ENCODE results near the gene SPEF1. TPM values are rescaled to one million over a fixed set of nuclear protein-coding genes. Genes with fewer than 3 reads are reported as not detected.

Gene SPEF1
- total and polyA plus RNA-seq, 2 of the 13 experiments (the other 11 are each of a cell fraction or from before 2014, with no cell fraction given) = 0.11 to 0.27 TPM

DNA sequence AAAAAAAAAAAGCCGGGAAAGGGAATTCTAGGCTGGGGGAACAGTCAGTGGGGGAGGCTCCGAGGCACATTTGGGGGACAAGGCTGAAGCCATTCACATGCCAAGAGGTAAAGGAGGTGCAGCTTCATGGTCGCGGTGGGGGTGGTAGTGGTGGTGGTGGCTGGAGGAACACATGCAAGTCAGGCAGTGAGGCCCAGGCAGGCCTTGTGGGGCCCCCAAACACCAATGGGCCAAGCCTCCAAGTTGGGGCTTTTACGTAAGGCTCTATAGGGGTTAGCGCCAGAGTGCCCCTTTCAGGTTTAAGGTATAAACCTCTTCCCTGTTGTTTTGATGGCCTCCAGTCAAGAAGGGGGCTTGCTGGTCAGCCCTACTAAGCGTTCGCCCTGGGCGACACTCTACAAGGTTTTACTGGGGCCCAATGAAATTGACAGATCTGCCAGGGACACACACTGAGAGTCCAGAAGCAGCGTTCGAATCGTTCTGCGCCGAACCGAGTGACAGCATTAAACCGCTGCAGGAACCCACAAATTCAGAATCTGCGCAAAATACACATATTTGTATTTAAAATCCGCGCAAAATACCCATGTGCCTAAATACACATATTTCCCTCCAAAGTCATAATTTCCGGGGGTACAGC is 38.3 kb upstream of the SPEF1 start (continued):
- TF ChIP-seq HOXD1 (CRISPR knock-in tag; IDR thresholded peaks at IDR 0.05) (no peak), CENPT (CRISPR knock-in tag; IDR thresholded peaks at IDR 0.05; ENCODE audit: low read depth) (no peak), DR1 (CRISPR knock-in tag; IDR thresholded peaks at IDR 0.05) (no peak), ZFY (CRISPR knock-in tag; IDR thresholded peaks at IDR 0.05) (no peak), KMT2B (CRISPR knock-in tag; IDR thresholded peaks at IDR 0.05) (no peak), ZFYVE20 (CRISPR knock-in tag; IDR thresholded peaks at IDR 0.05; ENCODE audit: borderline replicate concordance, low read depth) (no peak), ZNF3 (CRISPR knock-in tag; IDR thresholded peaks at IDR 0.05) (no peak), ZNF326 (CRISPR knock-in tag; IDR thresholded peaks at IDR 0.05; ENCODE audit: borderline replicate concordance) (no peak), ZNF616 (CRISPR knock-in tag; IDR thresholded peaks at IDR 0.05; ENCODE audit: low read depth) (no peak), ZNF557 (CRISPR knock-in tag; IDR thresholded peaks at IDR 0.05) (no peak), ATF1 (CRISPR knock-in tag; IDR thresholded peaks at IDR 0.05) (no peak), ZNF264 (CRISPR knock-in tag; IDR thresholded peaks at IDR 0.05) (no peak), ZNF724P (CRISPR knock-in tag; IDR thresholded peaks at IDR 0.05; ENCODE audit: borderline replicate concordance) (0 out of 2 replicates have a peak, but pooled peaks have one; percentile 42)
- TF ChIP-seq, protein P1, sequence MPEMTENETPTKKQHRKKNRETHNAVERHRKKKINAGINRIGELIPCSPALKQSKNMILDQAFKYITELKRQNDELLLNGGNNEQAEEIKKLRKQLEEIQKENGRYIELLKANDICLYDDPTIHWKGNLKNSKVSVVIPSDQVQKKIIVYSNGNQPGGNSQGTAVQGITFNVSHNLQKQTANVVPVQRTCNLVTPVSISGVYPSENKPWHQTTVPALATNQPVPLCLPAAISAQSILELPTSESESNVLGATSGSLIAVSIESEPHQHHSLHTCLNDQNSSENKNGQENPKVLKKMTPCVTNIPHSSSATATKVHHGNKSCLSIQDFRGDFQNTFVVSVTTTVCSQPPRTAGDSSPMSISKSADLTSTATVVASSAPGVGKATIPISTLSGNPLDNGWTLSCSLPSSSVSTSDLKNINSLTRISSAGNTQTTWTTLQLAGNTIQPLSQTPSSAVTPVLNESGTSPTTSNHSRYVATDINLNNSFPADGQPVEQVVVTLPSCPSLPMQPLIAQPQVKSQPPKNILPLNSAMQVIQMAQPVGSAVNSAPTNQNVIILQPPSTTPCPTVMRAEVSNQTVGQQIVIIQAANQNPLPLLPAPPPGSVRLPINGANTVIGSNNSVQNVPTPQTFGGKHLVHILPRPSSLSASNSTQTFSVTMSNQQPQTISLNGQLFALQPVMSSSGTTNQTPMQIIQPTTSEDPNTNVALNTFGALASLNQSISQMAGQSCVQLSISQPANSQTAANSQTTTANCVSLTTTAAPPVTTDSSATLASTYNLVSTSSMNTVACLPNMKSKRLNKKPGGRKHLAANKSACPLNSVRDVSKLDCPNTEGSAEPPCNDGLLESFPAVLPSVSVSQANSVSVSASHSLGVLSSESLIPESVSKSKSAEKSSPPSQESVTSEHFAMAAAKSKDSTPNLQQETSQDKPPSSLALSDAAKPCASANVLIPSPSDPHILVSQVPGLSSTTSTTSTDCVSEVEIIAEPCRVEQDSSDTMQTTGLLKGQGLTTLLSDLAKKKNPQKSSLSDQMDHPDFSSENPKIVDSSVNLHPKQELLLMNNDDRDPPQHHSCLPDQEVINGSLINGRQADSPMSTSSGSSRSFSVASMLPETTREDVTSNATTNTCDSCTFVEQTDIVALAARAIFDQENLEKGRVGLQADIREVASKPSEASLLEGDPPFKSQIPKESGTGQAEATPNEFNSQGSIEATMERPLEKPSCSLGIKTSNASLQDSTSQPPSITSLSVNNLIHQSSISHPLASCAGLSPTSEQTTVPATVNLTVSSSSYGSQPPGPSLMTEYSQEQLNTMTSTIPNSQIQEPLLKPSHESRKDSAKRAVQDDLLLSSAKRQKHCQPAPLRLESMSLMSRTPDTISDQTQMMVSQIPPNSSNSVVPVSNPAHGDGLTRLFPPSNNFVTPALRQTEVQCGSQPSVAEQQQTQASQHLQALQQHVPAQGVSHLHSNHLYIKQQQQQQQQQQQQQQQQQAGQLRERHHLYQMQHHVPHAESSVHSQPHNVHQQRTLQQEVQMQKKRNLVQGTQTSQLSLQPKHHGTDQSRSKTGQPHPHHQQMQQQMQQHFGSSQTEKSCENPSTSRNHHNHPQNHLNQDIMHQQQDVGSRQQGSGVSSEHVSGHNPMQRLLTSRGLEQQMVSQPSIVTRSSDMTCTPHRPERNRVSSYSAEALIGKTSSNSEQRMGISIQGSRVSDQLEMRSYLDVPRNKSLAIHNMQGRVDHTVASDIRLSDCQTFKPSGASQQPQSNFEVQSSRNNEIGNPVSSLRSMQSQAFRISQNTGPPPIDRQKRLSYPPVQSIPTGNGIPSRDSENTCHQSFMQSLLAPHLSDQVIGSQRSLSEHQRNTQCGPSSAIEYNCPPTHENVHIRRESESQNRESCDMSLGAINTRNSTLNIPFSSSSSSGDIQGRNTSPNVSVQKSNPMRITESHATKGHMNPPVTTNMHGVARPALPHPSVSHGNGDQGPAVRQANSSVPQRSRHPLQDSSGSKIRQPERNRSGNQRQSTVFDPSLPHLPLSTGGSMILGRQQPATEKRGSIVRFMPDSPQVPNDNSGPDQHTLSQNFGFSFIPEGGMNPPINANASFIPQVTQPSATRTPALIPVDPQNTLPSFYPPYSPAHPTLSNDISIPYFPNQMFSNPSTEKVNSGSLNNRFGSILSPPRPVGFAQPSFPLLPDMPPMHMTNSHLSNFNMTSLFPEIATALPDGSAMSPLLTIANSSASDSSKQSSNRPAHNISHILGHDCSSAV (CRISPR knock-in tag; IDR thresholded peaks at IDR 0.05; ENCODE audit: borderline replicate concordance) = no peak
- TF ChIP-seq, protein P2, sequence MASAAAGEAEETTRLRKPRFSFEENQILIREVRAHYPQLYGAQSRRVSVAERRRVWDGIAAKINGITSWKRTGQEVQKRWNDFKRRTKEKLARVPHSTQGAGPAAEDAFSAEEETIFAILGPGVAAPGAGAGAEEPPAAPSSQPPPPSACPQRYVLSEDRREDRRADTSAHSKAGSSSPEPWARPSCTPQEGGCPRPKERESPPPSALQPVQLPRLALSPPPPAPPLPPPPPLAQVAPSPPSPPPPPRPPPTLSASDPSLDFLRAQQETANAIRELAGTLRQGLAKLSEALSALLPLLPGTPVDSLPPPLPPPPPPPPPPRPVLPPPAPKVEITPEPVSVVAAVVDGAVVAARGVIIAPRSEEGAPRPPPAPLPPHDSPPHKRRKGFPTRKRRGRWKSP (CRISPR knock-in tag; IDR thresholded peaks at IDR 0.05) = no peak
- TF ChIP-seq, protein P3, sequence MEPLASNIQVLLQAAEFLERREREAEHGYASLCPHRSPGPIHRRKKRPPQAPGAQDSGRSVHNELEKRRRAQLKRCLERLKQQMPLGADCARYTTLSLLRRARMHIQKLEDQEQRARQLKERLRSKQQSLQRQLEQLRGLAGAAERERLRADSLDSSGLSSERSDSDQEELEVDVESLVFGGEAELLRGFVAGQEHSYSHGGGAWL (CRISPR knock-in tag; IDR thresholded peaks at IDR 0.05) = no peak
- TF ChIP-seq, protein P4, sequence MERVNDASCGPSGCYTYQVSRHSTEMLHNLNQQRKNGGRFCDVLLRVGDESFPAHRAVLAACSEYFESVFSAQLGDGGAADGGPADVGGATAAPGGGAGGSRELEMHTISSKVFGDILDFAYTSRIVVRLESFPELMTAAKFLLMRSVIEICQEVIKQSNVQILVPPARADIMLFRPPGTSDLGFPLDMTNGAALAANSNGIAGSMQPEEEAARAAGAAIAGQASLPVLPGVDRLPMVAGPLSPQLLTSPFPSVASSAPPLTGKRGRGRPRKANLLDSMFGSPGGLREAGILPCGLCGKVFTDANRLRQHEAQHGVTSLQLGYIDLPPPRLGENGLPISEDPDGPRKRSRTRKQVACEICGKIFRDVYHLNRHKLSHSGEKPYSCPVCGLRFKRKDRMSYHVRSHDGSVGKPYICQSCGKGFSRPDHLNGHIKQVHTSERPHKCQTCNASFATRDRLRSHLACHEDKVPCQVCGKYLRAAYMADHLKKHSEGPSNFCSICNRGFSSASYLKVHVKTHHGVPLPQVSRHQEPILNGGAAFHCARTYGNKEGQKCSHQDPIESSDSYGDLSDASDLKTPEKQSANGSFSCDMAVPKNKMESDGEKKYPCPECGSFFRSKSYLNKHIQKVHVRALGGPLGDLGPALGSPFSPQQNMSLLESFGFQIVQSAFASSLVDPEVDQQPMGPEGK (CRISPR knock-in tag; IDR thresholded peaks at IDR 0.05) = no peak
